Cardiac muscle cell (in vitro differentiated cells and primary cell): Measurements from ENCODE around the gene ANKLE2. TPM values are rescaled to one million over a fixed set of nuclear protein-coding genes. Genes with fewer than 3 reads are reported as not detected.
A peak's percentile ranks its signal among the peaks of the same experiment; 100 is the strongest.

Experiments
- DNase-seq, 2 donors: peaks; one replicate each; pipeline versions ENCODE4 v3.0.0 to v3.0.0-alpha.2; 2010 to 2017; ENCODE audit warnings: low read depth in 1 of 2, low spot score in 1 of 2
- H3K27ac ChIP-seq: fragments of 200-600 bp; sonication (generic); 2 replicates; pipeline ENCODE4 v1.5.1; 2016
- H3K27me3 ChIP-seq: fragments of 200-600 bp; sonication (generic); 2 replicates; pipeline ENCODE4 v1.6.0; 2016; ENCODE audit warnings: control low read depth
- H3K36me3 ChIP-seq: fragments of 200-600 bp; sonication (generic); 2 replicates; pipeline ENCODE4 v1.5.1; 2016; ENCODE audit warnings: control low read depth
- H3K4me1 ChIP-seq: fragments of 200-600 bp; sonication (generic); 2 replicates; pipeline ENCODE4 v1.8.1; 2017; ENCODE audit warnings: low read depth, mild to moderate bottlenecking, mixed run types
- H3K4me3 ChIP-seq: fragments of 200-600 bp; sonication (generic); 2 replicates; pipeline ENCODE4 v1.5.1; 2016; ENCODE audit warnings: mild to moderate bottlenecking
- H3K9me3 ChIP-seq: fragments of 200-600 bp; sonication (generic); 2 replicates; pipeline ENCODE4 v1.5.1; 2017; ENCODE audit warnings: low read depth, mild to moderate bottlenecking, control low read depth
- polyA plus RNA-seq: library from polyadenylated mRNA; unstranded; fragments of >200 nt; fragmentation: Nextera tagmentation; extraction: Ambion mirVana; gene quantifications from 2 replicates; pipeline ENCODE4 v1.2.1, GENCODE V29; 2016
- total RNA-seq: library from RNA; depleted of rRNA; stranded (reverse); fragments of >200 nt; gene quantifications from 2 replicates; pipeline ENCODE4 v1.2.3, GENCODE V29; 2016
- TF ChIP-seq, protein P1 (sequence below): IDR thresholded peaks from 2 replicates; pipeline ENCODE4 v1.5.1; 2012; ENCODE audit warnings: low read depth, mild to moderate bottlenecking, low read length

The ANKLE2 gene
- total and polyA plus RNA-seq, 2 experiments from 2014 or later: 27.8 to 37.9 TPM

DNA sequence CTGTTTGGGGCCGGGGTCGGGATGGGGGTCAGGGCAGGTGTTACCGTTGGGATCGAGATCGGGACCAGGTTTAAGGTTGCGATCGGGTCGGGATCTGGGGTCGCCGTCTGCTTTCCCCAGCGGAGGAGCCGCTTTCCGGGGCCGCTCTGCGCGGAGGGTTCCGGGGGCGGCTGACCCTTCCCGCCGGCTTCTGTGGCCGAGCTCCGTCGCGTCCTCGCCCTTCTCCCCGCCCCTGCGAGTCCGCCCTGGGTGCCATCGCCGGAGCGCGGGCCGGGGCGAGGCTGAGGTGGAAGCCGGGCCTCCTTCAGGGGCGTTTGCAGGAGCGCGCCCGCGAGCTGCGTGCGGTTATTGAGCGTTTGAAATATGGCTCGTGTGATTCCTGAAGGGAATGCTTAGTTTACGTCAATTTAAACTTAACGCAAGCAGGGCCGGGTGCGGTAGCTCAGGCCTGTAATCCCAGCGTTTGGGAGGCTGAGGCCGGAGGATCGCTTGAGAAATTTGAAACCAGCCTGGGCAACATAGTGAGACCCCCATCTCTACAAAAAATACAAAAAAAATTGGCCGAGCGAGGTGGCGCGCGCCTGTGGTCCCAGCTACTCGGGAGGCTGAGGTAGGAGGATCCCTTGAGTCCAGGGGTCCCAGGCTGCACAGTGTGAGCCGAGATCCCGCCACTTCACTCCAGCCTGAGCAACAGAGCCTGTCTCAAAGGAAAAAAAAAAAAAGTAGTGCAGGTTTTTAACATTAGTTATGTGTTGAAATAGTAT is 50.4 kb downstream of the ANKLE2 start:
- Histone ChIP-seq H3K36me3 (peaks cover 5% of the 10 kb centered on the region), H3K27me3 (no peaks in the 10 kb centered on the region), H3K4me3 (peak overlapping the region; percentile 63), H3K27ac (peak overlapping the region; percentile 80), H3K4me1 (peaks cover 9% of the 10 kb centered on the region), H3K9me3 (no peaks in the 10 kb centered on the region)
- TF ChIP-seq, protein P1, sequence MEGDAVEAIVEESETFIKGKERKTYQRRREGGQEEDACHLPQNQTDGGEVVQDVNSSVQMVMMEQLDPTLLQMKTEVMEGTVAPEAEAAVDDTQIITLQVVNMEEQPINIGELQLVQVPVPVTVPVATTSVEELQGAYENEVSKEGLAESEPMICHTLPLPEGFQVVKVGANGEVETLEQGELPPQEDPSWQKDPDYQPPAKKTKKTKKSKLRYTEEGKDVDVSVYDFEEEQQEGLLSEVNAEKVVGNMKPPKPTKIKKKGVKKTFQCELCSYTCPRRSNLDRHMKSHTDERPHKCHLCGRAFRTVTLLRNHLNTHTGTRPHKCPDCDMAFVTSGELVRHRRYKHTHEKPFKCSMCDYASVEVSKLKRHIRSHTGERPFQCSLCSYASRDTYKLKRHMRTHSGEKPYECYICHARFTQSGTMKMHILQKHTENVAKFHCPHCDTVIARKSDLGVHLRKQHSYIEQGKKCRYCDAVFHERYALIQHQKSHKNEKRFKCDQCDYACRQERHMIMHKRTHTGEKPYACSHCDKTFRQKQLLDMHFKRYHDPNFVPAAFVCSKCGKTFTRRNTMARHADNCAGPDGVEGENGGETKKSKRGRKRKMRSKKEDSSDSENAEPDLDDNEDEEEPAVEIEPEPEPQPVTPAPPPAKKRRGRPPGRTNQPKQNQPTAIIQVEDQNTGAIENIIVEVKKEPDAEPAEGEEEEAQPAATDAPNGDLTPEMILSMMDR: no peak
- peak in 1 of 2 donors; percentile 51 for DNase-seq

DNA sequence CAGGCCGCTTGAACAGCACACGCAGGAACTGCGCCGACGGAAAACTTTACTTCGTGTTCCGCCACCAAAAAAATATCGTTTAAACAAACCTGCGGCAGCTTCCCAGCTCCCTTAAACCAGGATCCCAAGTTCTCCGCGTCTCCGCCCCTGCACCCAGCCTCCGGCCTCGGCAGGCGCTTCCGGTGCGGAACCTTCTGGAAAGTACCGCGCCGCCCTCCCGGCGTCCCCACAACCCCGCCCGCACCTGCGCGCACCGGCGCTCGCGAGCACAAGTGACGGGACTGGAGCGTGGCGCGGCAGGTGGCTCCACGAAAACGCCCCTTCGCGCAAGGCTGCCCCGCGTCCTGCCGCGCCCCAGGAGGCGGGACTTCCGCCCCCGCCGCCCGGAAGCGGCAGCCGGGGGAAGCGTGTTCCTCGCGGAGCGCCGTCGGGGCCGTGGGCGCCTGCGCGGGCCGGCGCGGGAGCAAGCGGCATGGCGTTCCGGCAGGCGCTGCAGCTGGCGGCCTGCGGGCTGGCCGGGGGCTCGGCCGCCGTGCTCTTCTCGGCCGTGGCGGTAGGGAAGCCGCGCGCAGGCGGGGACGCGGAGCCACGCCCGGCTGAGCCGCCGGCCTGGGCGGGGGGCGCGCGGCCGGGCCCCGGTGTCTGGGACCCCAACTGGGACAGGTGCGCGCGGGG is 51.1 kb downstream of the ANKLE2 start, which contains the start of gene PGAM5:
Gene PGAM5 (plus strand): TSS at position 438 of the 675 bp plus-strand sequence. CDS start 35 bp downstream, at position 473.
- peak within 1 kb of the TSS; percentile 80 for H3K27ac ChIP-seq
- no peaks in the 10 kb centered on the region for H3K9me3 ChIP-seq
- DNase-seq: peak; percentile 86 to 87

DNA sequence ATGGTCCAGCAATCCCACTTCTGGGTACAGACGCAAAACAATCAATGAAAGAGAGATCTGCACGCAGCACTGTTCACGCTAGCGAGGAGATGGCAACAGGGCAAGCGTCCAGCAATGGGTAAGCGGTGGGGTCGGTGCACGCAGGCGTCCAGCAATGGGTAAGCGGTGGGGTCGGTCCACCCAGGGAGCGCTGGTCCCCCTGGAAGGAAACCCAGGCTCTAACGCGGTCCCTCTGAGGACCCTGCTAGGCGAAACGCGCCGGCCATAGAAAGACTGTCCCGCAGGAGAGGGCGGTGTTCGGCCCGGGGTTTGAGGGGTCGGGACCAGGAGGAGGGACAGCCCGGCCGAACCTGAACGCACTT is 51.6 kb downstream of the ANKLE2 start:
- TF ChIP-seq, protein P1: no peak
- Histone ChIP-seq H3K4me1 (peaks cover 9% of the 10 kb centered on the region), H3K36me3 (no peaks in the 10 kb centered on the region), H3K27ac (peak overlapping the region; percentile 80), H3K27me3 (no peaks in the 10 kb centered on the region), H3K4me3 (peak overlapping the region; percentile 63), H3K9me3 (no peaks in the 10 kb centered on the region)
- DNase-seq: no peak

More for the DNA sequence above, 51.1 kb downstream of the ANKLE2 start, which contains the start of gene PGAM5:
- Histone ChIP-seq H3K36me3 (no peaks in the 10 kb centered on the region), H3K4me1 (peaks cover 9% of the 10 kb centered on the region), H3K4me3 (peak within 1 kb of the TSS; percentile 63), H3K27me3 (no peaks in the 10 kb centered on the region)
- TF ChIP-seq, protein P1: no peak

DNA sequence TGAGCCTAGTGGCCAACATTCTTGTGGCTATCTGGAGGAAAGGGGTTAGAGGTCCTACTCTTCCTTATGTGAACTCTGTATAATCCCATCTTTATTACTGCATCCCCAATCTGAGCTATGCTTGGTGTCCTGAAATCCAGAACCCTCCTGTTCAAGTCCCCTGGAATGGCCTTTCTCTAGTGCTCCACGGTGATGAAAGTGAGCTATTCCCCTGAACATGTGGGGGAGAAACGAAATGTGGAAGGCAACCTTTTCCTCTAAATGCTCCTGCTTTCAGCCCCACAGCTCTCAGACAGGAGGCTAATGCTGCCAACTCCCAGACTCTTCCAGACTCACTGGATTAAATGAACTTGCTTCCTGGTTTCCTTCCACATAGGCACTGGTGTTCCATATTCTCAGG is 53.5 kb downstream of the ANKLE2 start:
- peak overlapping the region; percentile 15 for H3K27ac ChIP-seq
- no peaks in the 10 kb centered on the region for H3K9me3 ChIP-seq
- H3K4me3 ChIP-seq: no peak overlapping the region
- no peak for DNase-seq
- no peaks in the 10 kb centered on the region for H3K27me3 ChIP-seq
- TF ChIP-seq, protein P1: no peak
- no peaks in the 10 kb centered on the region for H3K36me3 ChIP-seq
- peaks cover 9% of the 10 kb centered on the region for H3K4me1 ChIP-seq

DNA sequence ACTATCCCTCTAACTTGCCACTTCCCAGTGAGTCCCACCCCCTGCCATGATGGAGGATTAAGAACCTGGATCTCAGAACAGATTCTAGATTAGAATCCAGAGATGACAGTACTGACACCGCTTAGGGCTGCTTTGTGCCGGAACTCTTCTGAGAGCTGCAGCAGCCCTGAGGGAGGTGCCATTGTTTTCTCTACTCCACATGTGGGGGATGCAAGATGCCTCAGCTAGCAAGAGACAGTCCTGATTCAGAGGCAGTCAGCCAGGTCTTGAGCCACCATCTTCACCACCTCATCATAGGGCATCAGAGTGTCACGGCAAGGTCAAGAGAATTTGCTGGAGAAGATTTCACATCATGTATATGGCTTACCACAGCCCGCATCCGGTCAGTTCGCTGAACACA is 54.4 kb downstream of the ANKLE2 start:
- H3K27me3 ChIP-seq: no peaks in the 10 kb centered on the region
- no peak overlapping the region for H3K4me3 ChIP-seq
- peaks cover 9% of the 10 kb centered on the region for H3K4me1 ChIP-seq
- TF ChIP-seq, protein P1: no peak
- H3K27ac ChIP-seq: no peak overlapping the region
- H3K9me3 ChIP-seq: no peaks in the 10 kb centered on the region
- no peaks in the 10 kb centered on the region for H3K36me3 ChIP-seq
- no peak for DNase-seq
